IPS-20b (cell line): Measurements from ENCODE around the gene B4GALT2.

Experiments used
- H3K27ac ChIP-seq: one replicate; pipeline ENCODE4 v1.5.1; 2013; ENCODE audit warnings: low read length
- H3K27me3 ChIP-seq: 2 replicates; pipeline ENCODE4 v1.6.1; 2013; ENCODE audit warnings: mild to moderate bottlenecking, low read length, inconsistent platforms; ENCODE audit not compliant: insufficient read depth
- H3K36me3 ChIP-seq: 2 replicates; pipeline ENCODE4 v1.6.1; 2013; ENCODE audit warnings: low read depth, mild to moderate bottlenecking, inconsistent platforms, low read length, moderate library complexity; ENCODE audit not compliant: insufficient read depth
- H3K4me1 ChIP-seq: 2 replicates; pipeline ENCODE4 v1.6.1; 2013; ENCODE audit warnings: mild to moderate bottlenecking, control low read depth, inconsistent platforms, low read length, moderate library complexity; ENCODE audit not compliant: insufficient read depth
- H3K4me3 ChIP-seq: 2 replicates; pipeline ENCODE4 v1.5.1; 2013; ENCODE audit warnings: mild to moderate bottlenecking, low read length, inconsistent platforms
- H3K9ac ChIP-seq: 2 replicates; pipeline ENCODE4 v1.6.1; 2013; ENCODE audit warnings: low read depth, mild to moderate bottlenecking, inconsistent platforms, low read length, moderate library complexity
- H3K9me3 ChIP-seq: 2 replicates; pipeline ENCODE4 v1.6.1; 2013; ENCODE audit warnings: mild to moderate bottlenecking, low read depth, low read length, inconsistent platforms; ENCODE audit not compliant: insufficient read depth

Gene B4GALT2

DNA sequence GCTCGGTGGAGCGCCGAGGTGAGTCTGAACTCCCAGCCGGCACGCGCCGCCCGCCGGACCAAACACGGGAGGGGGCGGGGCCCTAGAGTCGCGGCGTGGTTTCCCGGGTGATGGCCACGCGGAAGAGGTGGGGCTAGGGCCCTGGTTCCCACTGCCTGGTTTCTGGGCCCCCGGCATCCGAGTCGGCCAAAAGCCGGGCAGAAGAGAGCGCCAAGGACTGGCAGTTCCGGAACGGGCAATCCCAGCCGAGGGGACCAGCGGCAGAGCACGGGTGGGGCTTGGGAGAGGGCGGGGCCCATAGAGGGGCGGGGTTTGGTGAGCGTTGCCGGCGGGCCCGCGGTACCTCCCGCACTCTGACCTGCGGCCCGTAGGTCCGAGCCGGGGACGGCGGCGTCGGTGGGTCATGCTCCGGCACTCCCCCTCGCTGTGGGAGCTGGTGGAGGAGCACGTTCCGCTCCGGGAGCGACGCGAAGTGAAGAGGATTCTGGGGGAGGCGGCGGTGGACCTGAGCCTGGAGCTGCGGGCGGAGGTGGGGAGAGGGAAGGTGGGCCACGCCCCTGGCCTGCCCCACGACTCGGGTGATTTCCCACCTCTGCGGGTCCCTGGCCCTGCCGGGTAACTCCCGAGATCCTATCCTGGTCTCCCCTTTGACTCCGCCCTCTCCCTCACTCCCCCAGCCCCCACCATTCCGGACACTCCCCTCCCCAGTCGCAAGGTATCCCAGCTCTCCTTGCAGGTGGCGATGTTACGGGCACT is 12.6 kb downstream of the B4GALT2 start, which contains the start of gene CCDC24:
Gene CCDC24 (plus strand): TSS at position 124 of the 756 bp plus-strand sequence. CDS start 280 bp downstream, at position 404.
- peak within 1 kb of the TSS; percentile 49 for H3K27ac ChIP-seq
- peak within 1 kb of the TSS; percentile 56; the same call in 1 of the 2 replicates for H3K9ac ChIP-seq
- peaks cover 5% of the 10 kb centered on the region; the same call in 1 of the 2 replicates for H3K4me1 ChIP-seq
- no peaks in the 10 kb centered on the region for H3K9me3 ChIP-seq
- peak within 1 kb of the TSS; percentile 80 for H3K4me3 ChIP-seq
- peaks cover 6% of the 10 kb centered on the region; the same call in 1 of the 2 replicates for H3K27me3 ChIP-seq
- 0 out of 2 replicates have a peak, but pooled peaks cover under 1% of the 10 kb centered on the region for H3K36me3 ChIP-seq

DNA sequence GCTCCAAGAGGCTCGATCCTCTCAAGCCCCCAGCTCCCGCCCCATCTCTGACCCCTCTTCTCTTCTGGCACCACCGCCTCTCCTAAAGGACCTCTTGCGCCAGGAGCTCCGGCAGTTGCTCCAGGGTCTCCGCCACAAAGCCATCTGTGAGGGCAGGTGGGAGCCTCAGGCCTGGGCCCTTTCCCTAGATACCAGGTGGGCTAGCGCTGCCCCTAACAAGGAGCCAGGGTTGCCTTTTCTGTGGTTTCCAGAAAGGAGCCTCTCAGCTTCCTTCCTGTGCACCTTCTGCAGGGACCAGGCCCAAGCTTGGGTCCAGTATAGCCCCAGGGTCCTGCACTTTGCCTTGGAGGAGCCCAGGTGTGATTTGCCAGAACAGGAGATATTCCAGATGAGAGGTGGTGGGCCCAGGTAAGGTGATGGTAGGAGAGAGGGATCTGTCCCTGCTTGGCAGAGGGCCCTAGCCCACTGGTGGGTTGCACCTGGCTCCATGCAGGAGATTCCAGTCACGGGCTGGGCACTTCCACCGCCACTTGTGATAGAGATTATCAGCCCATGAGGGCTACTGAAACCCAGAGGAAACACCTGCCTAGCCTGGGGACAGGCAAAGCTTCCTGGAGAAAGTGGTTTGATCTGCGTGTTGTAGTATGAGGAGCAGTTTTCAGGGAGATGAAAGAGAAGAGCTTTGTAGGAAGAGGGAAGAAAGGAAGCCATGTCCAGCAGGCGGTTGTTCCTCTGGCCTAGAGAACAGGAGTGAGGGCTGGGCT is 13.4 kb downstream of the B4GALT2 start:
- Histone ChIP-seq H3K9ac (peak overlapping the region; percentile 56; the same call in 1 of the 2 replicates), H3K36me3 (no peaks in the 10 kb centered on the region), H3K27ac (no peak overlapping the region), H3K27me3 (peaks cover 6% of the 10 kb centered on the region; the same call in 1 of the 2 replicates), H3K4me3 (peak overlapping the region; percentile 80), H3K4me1 (peaks cover 5% of the 10 kb centered on the region; the same call in 1 of the 2 replicates), H3K9me3 (no peaks in the 10 kb centered on the region)

DNA sequence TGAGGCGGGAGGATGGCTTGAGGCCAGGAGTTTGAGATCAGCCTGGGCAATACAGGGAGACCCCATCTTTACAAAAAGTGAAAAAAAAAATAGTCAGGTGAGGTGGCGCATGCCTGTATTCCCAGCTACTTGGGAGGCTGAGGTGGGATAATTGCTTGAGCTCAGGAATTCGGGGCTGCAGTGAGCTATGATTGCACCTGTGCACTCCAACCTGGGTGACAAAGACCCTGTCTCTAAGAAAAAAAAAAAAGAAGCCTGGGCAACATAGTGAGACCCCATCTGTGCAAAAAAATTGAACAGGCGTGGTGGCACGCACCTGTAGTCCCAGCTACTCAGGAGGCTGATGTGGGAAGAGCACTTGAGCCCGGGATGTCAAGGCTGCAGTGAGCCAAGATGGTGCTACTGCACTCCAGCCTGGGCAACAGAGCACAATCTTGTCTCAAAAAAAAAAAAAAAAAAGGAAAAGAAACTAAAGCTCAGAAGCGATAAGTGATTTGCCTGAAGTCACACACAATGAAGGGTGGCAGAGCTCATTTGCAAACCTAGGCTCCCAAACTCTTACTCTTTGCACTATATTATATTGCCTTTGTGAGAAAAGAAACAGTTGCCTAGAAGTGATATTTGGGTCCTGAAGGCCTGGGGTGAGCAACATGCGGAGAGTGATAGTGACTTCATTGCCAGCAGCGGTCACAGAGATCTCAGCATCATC is 14.3 kb downstream of the B4GALT2 start:
- H3K27me3 ChIP-seq, result peaks cover 6% of the 10 kb centered on the region; the same call in 1 of the 2 replicates
- H3K9ac ChIP-seq, result no peak overlapping the region
- H3K4me3 ChIP-seq, result no peak overlapping the region
- peaks cover 5% of the 10 kb centered on the region; the same call in 1 of the 2 replicates for H3K4me1 ChIP-seq
- no peaks in the 10 kb centered on the region for H3K36me3 ChIP-seq
- H3K27ac ChIP-seq, result no peak overlapping the region
- no peaks in the 10 kb centered on the region for H3K9me3 ChIP-seq

- H3K9me3 ChIP-seq, result no peaks in the 10 kb centered on the region
- peaks cover 5% of the 10 kb centered on the region; the same call in 1 of the 2 replicates for H3K4me1 ChIP-seq
- peaks cover 6% of the 10 kb centered on the region; the same call in 1 of the 2 replicates for H3K27me3 ChIP-seq
- H3K9ac ChIP-seq, result no peak overlapping the region
- H3K36me3 ChIP-seq, result no peaks in the 10 kb centered on the region
- H3K4me3 ChIP-seq, result no peak overlapping the region
- no peak overlapping the region for H3K27ac ChIP-seq
Measured at GRCh38 chr1:43994071-43994470, 15.1 kb downstream of the B4GALT2 start.

- Histone ChIP-seq H3K9me3 (no peaks in the 10 kb centered on the region), H3K9ac (no peak overlapping the region), H3K4me3 (no peak overlapping the region), H3K36me3 (peaks cover 6% of the 10 kb centered on the region; the same call in 1 of the 2 replicates), H3K4me1 (peaks cover 5% of the 10 kb centered on the region; the same call in 1 of the 2 replicates), H3K27me3 (peaks cover 6% of the 10 kb centered on the region; the same call in 1 of the 2 replicates), H3K27ac (no peak overlapping the region)
Measured at GRCh38 chr1:43994794-43995790, 16.1 kb downstream of the B4GALT2 start.

DNA sequence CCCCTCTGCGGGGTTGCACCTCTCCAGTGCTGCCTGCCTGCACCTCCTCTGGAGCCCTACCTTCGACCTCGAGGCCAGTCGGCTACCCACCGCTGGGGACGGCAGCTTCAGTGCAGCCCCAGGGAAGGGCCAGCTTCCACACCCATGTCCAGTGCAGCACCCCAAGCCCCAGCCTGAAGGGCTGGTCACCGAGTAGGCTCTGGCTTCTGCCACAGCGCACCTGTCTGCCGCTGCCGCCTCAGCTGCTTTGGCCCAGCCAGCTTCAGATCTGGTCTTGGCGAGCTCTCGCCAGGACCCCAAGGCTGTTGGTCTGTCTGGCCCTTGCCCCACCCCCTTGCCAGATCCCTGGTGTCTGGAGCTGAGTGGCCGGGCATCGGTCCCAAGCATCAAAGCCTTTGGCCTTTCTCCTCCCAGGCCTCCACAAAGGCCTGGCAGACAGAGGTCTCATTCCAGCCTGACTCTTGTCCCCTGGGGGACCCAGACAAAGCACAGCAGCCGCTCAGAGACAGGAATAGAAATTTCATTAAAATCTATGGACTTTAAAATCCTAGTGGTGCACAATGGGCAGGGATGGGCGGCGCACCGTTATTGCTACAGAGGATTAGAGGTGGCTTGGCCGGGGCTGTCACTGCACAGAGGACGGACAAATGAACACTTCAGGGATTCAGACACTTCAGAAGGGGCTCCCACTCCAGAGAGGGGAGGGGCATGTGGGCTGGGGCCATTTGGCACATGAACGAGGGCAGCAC is 17.1 kb downstream of the B4GALT2 start:
- H3K36me3 ChIP-seq, result peaks cover 16% of the 10 kb centered on the region; the same call in 1 of the 2 replicates
- H3K9ac ChIP-seq, result no peak overlapping the region
- no peak overlapping the region for H3K4me3 ChIP-seq
- no peaks in the 10 kb centered on the region for H3K9me3 ChIP-seq
- H3K4me1 ChIP-seq, result peaks cover 5% of the 10 kb centered on the region; the same call in 1 of the 2 replicates
- H3K27ac ChIP-seq, result no peak overlapping the region
- H3K27me3 ChIP-seq, result peaks cover 6% of the 10 kb centered on the region; the same call in 1 of the 2 replicates

DNA sequence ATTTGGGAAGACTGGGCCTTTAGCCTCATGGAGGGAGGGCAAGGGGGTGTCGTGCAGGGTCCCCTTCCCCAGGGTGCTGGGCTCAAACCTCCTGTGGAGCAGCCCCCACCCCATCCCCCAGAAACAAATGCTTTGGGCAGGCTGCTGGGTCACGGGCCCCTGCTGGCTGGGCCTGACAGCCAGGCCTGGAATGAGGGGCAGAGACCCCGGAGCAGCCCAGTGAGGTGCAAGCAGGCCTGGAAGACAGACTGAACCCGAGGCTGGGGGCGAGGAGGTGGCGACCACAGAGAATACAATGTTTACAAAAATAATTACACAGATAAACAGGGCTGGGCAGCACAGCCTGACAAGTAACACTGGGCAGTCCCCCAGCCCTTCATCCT is 17.7 kb downstream of the B4GALT2 start:
- peaks cover 5% of the 10 kb centered on the region; the same call in 1 of the 2 replicates for H3K4me1 ChIP-seq
- H3K4me3 ChIP-seq, result no peak overlapping the region
- H3K36me3 ChIP-seq, result peaks cover 22% of the 10 kb centered on the region; the same call in 1 of the 2 replicates
- H3K27ac ChIP-seq, result no peak overlapping the region
- no peak overlapping the region for H3K9ac ChIP-seq
- peaks cover 6% of the 10 kb centered on the region; the same call in 1 of the 2 replicates for H3K27me3 ChIP-seq
- H3K9me3 ChIP-seq, result no peaks in the 10 kb centered on the region

DNA sequence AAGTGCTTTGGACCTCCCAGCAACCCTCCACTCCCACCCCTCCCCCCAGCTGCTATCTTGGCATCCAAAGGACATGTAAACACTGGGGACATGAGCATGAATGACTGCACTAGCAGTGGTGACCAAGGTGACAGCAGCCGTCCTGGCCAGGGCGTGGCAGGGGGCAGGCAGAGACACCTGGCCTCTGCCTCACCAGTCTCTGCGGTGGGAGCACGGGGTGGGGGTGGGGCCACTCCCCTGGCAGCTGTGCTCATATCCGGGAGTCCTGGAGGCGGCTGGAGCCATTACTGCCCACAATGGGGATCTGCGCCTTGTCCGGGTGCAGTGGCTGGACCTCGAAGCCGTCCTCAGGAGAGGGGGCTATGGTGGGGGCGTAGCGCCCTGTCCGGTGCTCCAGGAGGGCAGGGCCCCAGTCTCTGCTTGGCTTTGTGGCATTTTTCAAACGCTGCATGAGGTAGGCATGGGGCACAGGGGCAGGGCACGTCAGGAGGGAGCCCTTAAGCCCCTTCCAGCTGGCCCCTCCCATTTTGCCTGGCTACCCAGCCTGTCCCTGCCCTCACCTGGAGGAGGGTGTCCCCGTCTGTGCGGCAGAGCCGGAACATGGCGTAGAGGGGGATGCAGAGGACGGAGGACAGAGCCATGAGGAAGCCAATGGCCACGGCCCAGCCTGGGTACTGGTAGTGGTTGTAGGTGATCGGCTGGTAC is 18.4 kb downstream of the B4GALT2 start:
- Histone ChIP-seq H3K27me3 (peaks cover 6% of the 10 kb centered on the region; the same call in 1 of the 2 replicates), H3K4me3 (no peak overlapping the region), H3K9ac (no peak overlapping the region), H3K27ac (no peak overlapping the region), H3K36me3 (peaks cover 27% of the 10 kb centered on the region; the same call in 1 of the 2 replicates), H3K9me3 (no peaks in the 10 kb centered on the region), H3K4me1 (peaks cover 3% of the 10 kb centered on the region; the same call in 1 of the 2 replicates)

- Histone ChIP-seq H3K4me3 (no peak overlapping the region), H3K4me1 (no peaks in the 10 kb centered on the region), H3K9ac (no peak overlapping the region)
Measured at GRCh38 chr1:43998000-43998378, 19.0 kb downstream of the B4GALT2 start.

More at GRCh38 chr1:43998000-43998378, 19.0 kb downstream of the B4GALT2 start:
- peaks cover 1% of the 10 kb centered on the region; the same call in 1 of the 2 replicates for H3K27me3 ChIP-seq
- no peak overlapping the region for H3K27ac ChIP-seq
- H3K9me3 ChIP-seq, result no peaks in the 10 kb centered on the region
- peaks cover 28% of the 10 kb centered on the region; the same call in 1 of the 2 replicates for H3K36me3 ChIP-seq
